ENCODE measurements around the gene SUFU. TPM values are rescaled to one million over a fixed set of nuclear protein-coding genes. Genes with fewer than 3 reads are reported as not detected.

The SUFU gene
- total RNA-seq, 1 donor from 2014 or later, result 12.5 TPM

- TF ChIP-seq POLR2AphosphoS5 (IDR thresholded peaks at IDR 0.05; ENCODE audit: insufficient read depth in 1 of 2, low read depth in 1 of 2) (peak in 1 of 2 donors; percentile 54), POLR2A (IDR thresholded peaks at IDR 0.05) (no peak), CTCF (IDR thresholded peaks at IDR 0.05) (peak; percentile 81 to 95 (median 92))
- Histone ChIP-seq H3K4me1 (peaks cover 20% of the 10 kb centered on the region), H3K27ac (no peak overlapping the region), H3K27me3 (no peaks in the 10 kb centered on the region), H3K9me3 (no peaks in the 10 kb centered on the region), H3K4me3 (no peak overlapping the region), H3K36me3 (no peaks in the 10 kb centered on the region)
- no peak for DNase-seq (ENCODE audit: extremely low spot score in 2 of 2)
- intact Hi-C loops (cut with DNase I), result loop anchor here (5.0 to 10.0 kb wide), 2 partner anchors 81 to 189 kb away; partner anchors contain the start of genes ACTR1A, NFKB2 and SUFU
These were observed 80.0 kb downstream of the SUFU start for GRCh38 chr10:102583435-102584417.

- Histone ChIP-seq H3K9me3 (no peaks in the 10 kb centered on the region), H3K27ac (no peak overlapping the region), H3K4me1 (peaks cover 8% of the 10 kb centered on the region), H3K27me3 (no peaks in the 10 kb centered on the region), H3K36me3 (no peaks in the 10 kb centered on the region), H3K4me3 (no peak overlapping the region)
- intact Hi-C loops (cut with DNase I), result loop anchor here (10.0 kb wide), 1 partner anchor 190 kb away; the partner anchor contains the start of gene NFKB2
- TF ChIP-seq CTCF (IDR thresholded peaks at IDR 0.05) (no peak), POLR2AphosphoS5 (IDR thresholded peaks at IDR 0.05; ENCODE audit: insufficient read depth in 1 of 2, low read depth in 1 of 2) (no peak), POLR2A (IDR thresholded peaks at IDR 0.05) (no peak)
- DNase-seq (ENCODE audit: extremely low spot score in 2 of 2), result no peak
These were observed 81.3 kb downstream of the SUFU start for GRCh38 chr10:102585026-102585425.

GRCh38 chr10:102586858-102587257 lies 83.1 kb downstream of the SUFU start:
- no peaks in the 10 kb centered on the region for H3K36me3 ChIP-seq
- no peaks in the 10 kb centered on the region for H3K27me3 ChIP-seq
- no peak for TF ChIP-seq POLR2A (IDR thresholded peaks at IDR 0.05)
- TF ChIP-seq POLR2AphosphoS5 (IDR thresholded peaks at IDR 0.05; ENCODE audit: insufficient read depth in 1 of 2, low read depth in 1 of 2), result no peak
- TF ChIP-seq CTCF (IDR thresholded peaks at IDR 0.05), result no peak
- H3K9me3 ChIP-seq, result no peaks in the 10 kb centered on the region
- no peak overlapping the region for H3K27ac ChIP-seq
- no peak overlapping the region for H3K4me3 ChIP-seq
- intact Hi-C loops (cut with DNase I), result loop anchor here (10.0 kb wide), 1 partner anchor 192 kb away; the partner anchor contains the start of gene NFKB2
- H3K4me1 ChIP-seq, result no peaks in the 10 kb centered on the region
- DNase-seq (ENCODE audit: extremely low spot score in 2 of 2), result no peak

GRCh38 chr10:102588875-102589274 lies 85.1 kb downstream of the SUFU start:
- TF ChIP-seq CTCF (IDR thresholded peaks at IDR 0.05) (no peak), POLR2A (IDR thresholded peaks at IDR 0.05) (no peak), POLR2AphosphoS5 (IDR thresholded peaks at IDR 0.05; ENCODE audit: insufficient read depth in 1 of 2, low read depth in 1 of 2) (no peak)
- H3K27me3 ChIP-seq, result no peaks in the 10 kb centered on the region
- no peaks in the 10 kb centered on the region for H3K4me1 ChIP-seq
- H3K36me3 ChIP-seq, result peaks cover 0 to 2% of the 10 kb centered on the region in 2 donors
- H3K4me3 ChIP-seq, result no peak overlapping the region
- intact Hi-C loops (cut with DNase I), result loop anchor here (10.0 kb wide), 1 partner anchor 194 kb away; the partner anchor contains the start of gene NFKB2
- no peaks in the 10 kb centered on the region for H3K9me3 ChIP-seq
- DNase-seq (ENCODE audit: extremely low spot score in 2 of 2), result no peak
- no peak overlapping the region for H3K27ac ChIP-seq

Measured in vagina (tissue), 2 donors.